K562 (cell line): ENCODE measurements around the gene KIF23. TPM values are rescaled to one million over a fixed set of nuclear protein-coding genes. Genes with fewer than 3 reads are reported as not detected.

Source experiments
- ATAC-seq: fragments of 200-7000 bp; cut with Tn5 transposase; 3 replicates; pipeline ENCODE4 v1.9.1; 2020; ENCODE audit warnings: moderate library complexity
- BruUV-seq: library from RNA; stranded (reverse); fragments of 400-500 nt; replicated peaks from 2 replicates; lab custom pipeline; 2021; lab: Mats Ljungman, UMichigan
- CTCF ChIA-PET: fragments of 300-600 bp; formaldehyde crosslinking; extraction: SDS; loops from one replicate; lab custom pipeline; 2021; ENCODE audit warnings: low intra/inter-chr PET ratio; lab: Yijun Ruan, JAX
- POLR2A ChIA-PET: fragments of 300-600, 350-650 bp; sonication (Branson Sonifier 250); formaldehyde crosslinking; extraction: SDS; loops from one replicate; lab custom pipeline; 2021; ENCODE audit warnings: antibody characterized with exemption, inconsistent platforms; lab: Yijun Ruan, JAX
- DNase-seq, 4 experiments: peaks; one replicate each; pipeline versions ENCODE4 v3.0.0 to v3.0.0-alpha.2; 2011 to 2018; ENCODE audit warnings: low spot score in 3 of 4, mixed read lengths in 3 of 4; ENCODE audit errors: extremely low read depth in 1 of 4
- FAIRE-seq: peaks from 2 replicates; lab custom pipeline; 2011; peaks lifted over from hg19 to GRCh38; lab: Jason Lieb, UNC
- H2AFZ ChIP-seq: 2 replicates; pipeline ENCODE4 v1.6.0; 2011; ENCODE audit warnings: low read depth, low read length, control low read depth, inconsistent platforms
- H3K27ac ChIP-seq: fragments of 200-600 bp; 3 replicates; pipeline ENCODE4 v1.8.0; 2011; ENCODE audit warnings: low read depth, mild to moderate bottlenecking, control low read depth, inconsistent platforms, low read length, moderate library complexity, mixed read lengths; ENCODE audit errors: extremely low read depth
- H3K27me3 ChIP-seq, 2 experiments: fragments of 300-600 bp in 1 of 2; 2 replicates in 1 of 2; 3 replicates in 1 of 2; pipeline versions ENCODE4 v1.6.0 to v1.8.0; 2011; ENCODE audit warnings: inconsistent platforms in 2 of 2, low read length in 2 of 2, mild to moderate bottlenecking in 1 of 2, mixed read lengths in 1 of 2, moderate library complexity in 1 of 2; ENCODE audit not compliant: control insufficient read depth in 2 of 2, insufficient read depth in 2 of 2
- H3K36me3 ChIP-seq: fragments of 300-600 bp; 3 replicates; pipeline ENCODE4 v1.8.0; 2011; ENCODE audit warnings: mild to moderate bottlenecking, low read length, inconsistent platforms; ENCODE audit not compliant: control insufficient read depth, insufficient read depth
- H3K4me1 ChIP-seq, 2 experiments: fragments of 200-600 bp in 1 of 2; replicated peaks in 1 of 2; 2 replicates in 1 of 2; 3 replicates in 1 of 2; pipeline versions ENCODE4 v1.5.1 to v1.8.0; 2011; ENCODE audit warnings: inconsistent platforms in 2 of 2, low read length in 2 of 2, mild to moderate bottlenecking in 1 of 2, mixed read lengths in 1 of 2, moderate library complexity in 1 of 2; ENCODE audit not compliant: control insufficient read depth in 2 of 2, insufficient read depth in 2 of 2
- H3K4me2 ChIP-seq: 2 replicates; pipeline ENCODE4 v1.6.1; 2011; ENCODE audit warnings: low read length, control low read depth, inconsistent platforms, mixed read lengths; ENCODE audit not compliant: insufficient read depth
- H3K4me3 ChIP-seq: fragments of 200-600 bp; sonication (generic), shearing (Covaris generic); 2 replicates; pipeline ENCODE4 v1.5.1; 2016; ENCODE audit warnings: control low read depth, inconsistent platforms
- H3K79me2 ChIP-seq: fragments of 200-600 bp; 3 replicates; pipeline ENCODE4 v1.8.0; 2011; ENCODE audit warnings: low read length, inconsistent platforms; ENCODE audit not compliant: control insufficient read depth, insufficient read depth
- H3K9ac ChIP-seq, 2 experiments: 2 replicates each; pipeline versions ENCODE4 v1.6.0 to v1.6.1; 2011; ENCODE audit warnings: low read depth in 2 of 2, low read length in 2 of 2, control low read depth in 1 of 2, inconsistent platforms in 1 of 2, mild to moderate bottlenecking in 1 of 2, mixed read lengths in 1 of 2; ENCODE audit not compliant: insufficient read depth in 1 of 2
- H3K9me1 ChIP-seq: one replicate; pipeline ENCODE4 v1.6.0; 2011; ENCODE audit warnings: inconsistent platforms, mild to moderate bottlenecking, low read length, moderate library complexity; ENCODE audit not compliant: control insufficient read depth, insufficient read depth
- H3K9me3 ChIP-seq: replicated peaks from 2 replicates; pipeline ENCODE4 v1.5.1; 2011; ENCODE audit warnings: low read depth, low read length, inconsistent platforms; ENCODE audit not compliant: control insufficient read depth, insufficient read depth
- H4K20me1 ChIP-seq: replicated peaks from 2 replicates; pipeline ENCODE4 v1.6.1; 2011; ENCODE audit warnings: low read length, inconsistent platforms, mixed read lengths; ENCODE audit not compliant: control insufficient read depth, insufficient read depth
- ASH1L ChIP-seq: fragments of 450-650 bp; IDR thresholded peaks from 2 replicates; pipeline ENCODE4 v1.6.1; 2018; ENCODE audit warnings: borderline replicate concordance, mild to moderate bottlenecking, low read depth; ENCODE audit not compliant: partially characterized antibody
- FOXJ2 ChIP-seq: fragments of 200-800 bp; sonication (Bioruptor generic); IDR thresholded peaks from 2 replicates; pipeline ENCODE4 v1.6.1; 2016; ENCODE audit warnings: missing genetic modification characterization, missing compliant biosample characterization
- SFPQ ChIP-seq: fragments of 200-400 bp; formaldehyde crosslinking; IDR thresholded peaks from 2 replicates; pipeline ENCODE4 v1.6.1; 2017; ENCODE audit warnings: mild to moderate bottlenecking, low read depth, low read length, moderate library complexity
- SMARCA5 ChIP-seq: fragments of 450-650 bp; IDR thresholded peaks from 2 replicates; pipeline ENCODE4 v1.6.1; 2016
- ZKSCAN1 ChIP-seq: fragments of 150-350 bp; IDR thresholded peaks from 2 replicates; pipeline ENCODE4 v1.6.1; 2016; ENCODE audit warnings: low read depth, low read length
- ZNF12 ChIP-seq: sonication (generic); formaldehyde crosslinking; IDR thresholded peaks from 2 replicates; pipeline ENCODE4 v1.4.0; 2020; ENCODE audit warnings: mild to moderate bottlenecking, missing genetic modification reagents
- ZNF778 ChIP-seq: fragments of 450-650 bp; formaldehyde crosslinking; IDR thresholded peaks from 2 replicates; pipeline ENCODE4 v1.4.0; 2020; ENCODE audit warnings: mild to moderate bottlenecking, moderate library complexity
- WGBS: fragments of 100-300 bp; shearing (Covaris generic); methylation state at CpG from one replicate; pipeline ENCODE4 v1.1.6; 2016; ENCODE audit warnings: low coverage, mixed read lengths; ENCODE audit not compliant: insufficient coverage; ENCODE audit errors: missing lambda C conversion rate; 5-methylcytosine and 5-hydroxymethylcytosine counted together
- in situ Hi-C: fragments of 300-500 bp; cut with MboI; formaldehyde crosslinking; loops from 4 replicates; pipeline ENCODE4 v1.15.0; 2018; ENCODE audit warnings: inconsistent platforms, mixed read lengths
- intact Hi-C: fragments of 100-400 bp; cut with micrococcal nuclease; formaldehyde crosslinking; loops from 2 replicates; pipeline ENCODE4 v1.14.2; 2022
- polyA plus RNA-seq, 8 experiments: library from polyadenylated mRNA; depleted of rRNA in 4 of 8; stranded (reverse) in 5 of 8; unstranded in 3 of 8; fragments of >200 nt; fragmentation: Nextera tagmentation in 2 of 8; fragmentation: Illumina TruSeq in 1 of 8; extraction: Ambion mirVana in 2 of 8; extraction: Trizol in 1 of 8; gene quantifications; 2 replicates each; pipeline versions ENCODE4 v1.2.1 to v1.2.3, GENCODE V29; 2011 to 2014; ENCODE audit warnings: inconsistent platforms in 1 of 8, missing spikeins in 1 of 8
- total RNA-seq, 7 experiments: library from RNA; depleted of rRNA in 6 of 7; stranded (reverse); fragments of >200 nt in 6 of 7; fragmentation: Illumina TruSeq in 2 of 7; extraction: Trizol in 2 of 7; gene quantifications; 2 replicates each; pipeline versions ENCODE4 v1.2.1 to v1.2.3, GENCODE V29; 2011 to 2021; ENCODE audit warnings: low replicate concordance in 1 of 7

KIF23 gene
- total and polyA plus RNA-seq, 9 of the 15 experiments (the other 6 are each of a cell fraction or from before 2014, with no cell fraction given): 29.4 to 58.2 (median 41.9) TPM

GRCh38 chr15:69474846-69475455, 60.8 kb downstream of the KIF23 start:
- in situ Hi-C loops: loop anchor here (10.0 kb wide), 1 partner anchor 1010 kb away; no protein-coding TSS in a partner anchor
- Histone ChIP-seq H2AFZ (no peak overlapping the region), H3K4me1 (0 out of 5 replicates have a peak, but pooled peaks cover 0 to under 1% of the 10 kb centered on the region in 2 experiments), H3K9me1 (no peaks in the 10 kb centered on the region), H3K79me2 (no peaks in the 10 kb centered on the region)
- DNase-seq (peak in 1 of 4 experiments; percentile 18), FAIRE-seq (no peak)
- 1% methylated on average over 7 of the region's 7 CpGs for WGBS
- TF ChIP-seq SFPQ (no peak), ZNF12 (CRISPR knock-in tag) (no peak), ASH1L (no peak), FOXJ2 (tag) (no peak), ZNF778 (CRISPR knock-in tag) (no peak), ZKSCAN1 (no peak), SMARCA5 (no peak)
- TF ChIP-seq, all 486 proteins: peak for 0
- H3K9ac ChIP-seq: no peak overlapping the region
- H3K4me2 ChIP-seq: no peak overlapping the region
- ATAC-seq: peak; percentile 63
- no peaks in the 10 kb centered on the region for H3K36me3 ChIP-seq
- ChIA-PET POLR2A (interaction anchor here (0.7 to 1.2 kb wide), 2 partner anchors 19 to 385 kb away, joined by 3 to 4 read pairs; no protein-coding TSS in a partner anchor), CTCF (interaction anchor here (0.5 to 1.0 kb wide), 3 partner anchors 40 to 1247 kb away, joined by 3 read pairs; no protein-coding TSS in a partner anchor)
- BruUV-seq: no TSS peak
- H3K27me3 ChIP-seq: peaks cover 6 to 24% of the 10 kb centered on the region in 2 experiments; a peak in 4 of 5 replicates
- no peak overlapping the region for H3K4me3 ChIP-seq
- peaks cover under 1% of the 10 kb centered on the region; the same call in 1 of the 2 replicates for H4K20me1 ChIP-seq
- no peak overlapping the region for H3K27ac ChIP-seq
- intact Hi-C loops: loop anchor here (10.0 kb wide), 1 partner anchor 1250 kb away; no protein-coding TSS in a partner anchor
- H3K9me3 ChIP-seq: no peaks in the 10 kb centered on the region
